H1 (cell line): ENCODE data around the gene IL27RA. TPM values are rescaled to one million over a fixed set of nuclear protein-coding genes. Genes with fewer than 3 reads are reported as not detected.
"Not testable (repeated sequence)": the region's sequence is repeated elsewhere in the genome, so short reads cannot be mapped to it uniquely, and the experiment has no call there.

ENCODE experiments used
- CTCF ChIA-PET: fragments of 300-600 bp; sonication (Branson Sonifier 250); formaldehyde crosslinking; loops from one replicate; lab custom pipeline; 2021; ENCODE audit not compliant: partially characterized antibody; lab: Charles Lee
- POLR2A ChIA-PET: fragments of 300-600 bp; sonication (Branson Sonifier 250); formaldehyde crosslinking; loops from one replicate; lab custom pipeline; 2021; ENCODE audit warnings: inconsistent platforms; ENCODE audit not compliant: partially characterized antibody; lab: Charles Lee
- DNase-seq, 2 experiments: peaks; one replicate each; pipeline versions ENCODE4 v3.0.0 to v3.0.0-alpha.2; 2010 to 2022; ENCODE audit warnings: low spot score in 2 of 2, low read depth in 1 of 2, mixed read lengths in 1 of 2
- FAIRE-seq: peaks from 2 replicates; lab custom pipeline; 2011; peaks lifted over from hg19 to GRCh38; lab: Jason Lieb, UNC
- H2AFZ ChIP-seq: 2 replicates; pipeline ENCODE4 v1.8.1; 2012; ENCODE audit warnings: low read length, inconsistent platforms
- H2AK5ac ChIP-seq: 2 replicates; pipeline ENCODE4 v1.6.1; 2013; ENCODE audit warnings: low read depth, low read length
- H2BK120ac ChIP-seq: replicated peaks from 2 replicates; pipeline ENCODE3; 2013; ENCODE audit warnings: low read depth, low read length, inconsistent platforms
- H2BK12ac ChIP-seq: 2 replicates; pipeline ENCODE4 v1.6.1; 2013; ENCODE audit warnings: low read depth, low read length
- H2BK15ac ChIP-seq: 2 replicates; pipeline ENCODE4 v1.6.1; 2013; ENCODE audit warnings: low read length
- H2BK20ac ChIP-seq: 2 replicates; pipeline ENCODE4 v1.6.1; 2013; ENCODE audit warnings: low read length
- H2BK5ac ChIP-seq: 2 replicates; pipeline ENCODE4 v1.6.1; 2013; ENCODE audit warnings: low read depth, low read length
- H3K14ac ChIP-seq: 2 replicates; pipeline ENCODE4 v1.6.1; 2013; ENCODE audit warnings: inconsistent platforms; ENCODE audit not compliant: insufficient read length
- H3K18ac ChIP-seq: 2 replicates; pipeline ENCODE4 v1.6.1; 2013; ENCODE audit warnings: low read length; ENCODE audit errors: extremely low read depth
- H3K23ac ChIP-seq: 2 replicates; pipeline ENCODE4 v1.6.1; 2013; ENCODE audit warnings: inconsistent platforms; ENCODE audit not compliant: insufficient read length
- H3K23me2 ChIP-seq: 2 replicates; pipeline ENCODE4 v1.6.1; 2013; ENCODE audit warnings: low read depth, low read length
- H3K27ac ChIP-seq: 2 replicates; pipeline ENCODE4 v1.6.1; 2011; ENCODE audit warnings: low read depth, low read length, inconsistent platforms
- H3K27me3 ChIP-seq, 4 experiments: replicated peaks in 1 of 4; 1 replicate in 1 of 4; 2 replicates in 3 of 4; pipeline versions ENCODE4 v1.6.1 to v1.8.1; 2011 to 2013; ENCODE audit warnings: low read length in 3 of 4, mild to moderate bottlenecking in 3 of 4, inconsistent platforms in 2 of 4, mixed read lengths in 2 of 4, moderate library complexity in 1 of 4; ENCODE audit not compliant: control insufficient read depth in 3 of 4, insufficient read depth in 3 of 4; ENCODE audit errors: extremely low read depth in 1 of 4
- H3K36me3 ChIP-seq, 4 experiments: 2 replicates each; pipeline versions ENCODE4 v1.6.1 to v1.8.1; 2011 to 2013; ENCODE audit warnings: mild to moderate bottlenecking in 4 of 4, low read length in 3 of 4, moderate library complexity in 2 of 4, control low read depth in 1 of 4, inconsistent platforms in 1 of 4; ENCODE audit not compliant: insufficient read depth in 4 of 4, control insufficient read depth in 2 of 4
- H3K4ac ChIP-seq: replicated peaks from 2 replicates; pipeline ENCODE3; 2013; ENCODE audit warnings: low read length, low read depth, mixed read lengths, inconsistent platforms; ENCODE audit not compliant: insufficient read length
- H3K4me1 ChIP-seq, 4 experiments: replicated peaks in 1 of 4; 1 replicate in 1 of 4; 2 replicates in 3 of 4; pipeline versions ENCODE4 v1.6.1 to v1.8.1; 2011 to 2013; ENCODE audit warnings: low read length in 3 of 4, inconsistent platforms in 2 of 4, mixed read lengths in 1 of 4; ENCODE audit not compliant: insufficient read depth in 4 of 4, control insufficient read depth in 3 of 4
- H3K4me2 ChIP-seq, 2 experiments: 2 replicates each; pipeline versions ENCODE4 v1.6.1 to v1.8.1; 2011 to 2013; ENCODE audit warnings: low read depth in 2 of 2, low read length in 2 of 2, control low read depth in 1 of 2, inconsistent platforms in 1 of 2, mild to moderate bottlenecking in 1 of 2; ENCODE audit not compliant: insufficient read depth in 1 of 2
- H3K4me3 ChIP-seq, 4 experiments: fragments of 200-600, 300-600 bp in 1 of 4; sonication (generic), shearing (Covaris generic), sonication (Bioruptor Twin) in 1 of 4; 2 replicates each; pipeline versions ENCODE4 v1.5.1 to v1.8.1; 2011 to 2016; ENCODE audit warnings: low read length in 4 of 4, low read depth in 3 of 4, control low read depth in 2 of 4, inconsistent platforms in 2 of 4, mild to moderate bottlenecking in 2 of 4, mixed read lengths in 1 of 4, moderate library complexity in 1 of 4; ENCODE audit not compliant: insufficient read depth in 2 of 4; ENCODE audit errors: extremely low read depth in 1 of 4
- H3K56ac ChIP-seq: replicated peaks from 2 replicates; pipeline ENCODE3; 2013; ENCODE audit warnings: low read depth, mild to moderate bottlenecking, mixed read lengths, low read length, inconsistent platforms; ENCODE audit not compliant: insufficient read length
- H3K79me1 ChIP-seq: 2 replicates; pipeline ENCODE4 v1.6.1; 2013; ENCODE audit warnings: low read depth, low read length, control low read depth
- H3K79me2 ChIP-seq, 2 experiments: 2 replicates each; pipeline versions ENCODE4 v1.6.1 to v1.8.1; 2012 to 2013; ENCODE audit warnings: low read length in 2 of 2, mild to moderate bottlenecking in 2 of 2, inconsistent platforms in 1 of 2; ENCODE audit not compliant: insufficient read depth in 2 of 2, control insufficient read depth in 1 of 2
- H3K9ac ChIP-seq, 4 experiments: replicated peaks in 1 of 4; 1 replicate in 1 of 4; 2 replicates in 3 of 4; pipeline versions ENCODE4 v1.6.1 to v1.8.1; 2011 to 2013; ENCODE audit warnings: low read depth in 3 of 4, low read length in 3 of 4, control low read depth in 2 of 4, mild to moderate bottlenecking in 2 of 4, moderate library complexity in 2 of 4, inconsistent platforms in 1 of 4; ENCODE audit errors: extremely low read depth in 1 of 4
- H3K9me3 ChIP-seq, 2 experiments: 2 replicates each; pipeline versions ENCODE4 v1.6.1 to v1.8.1; 2012 to 2013; ENCODE audit warnings: mild to moderate bottlenecking in 2 of 2, moderate library complexity in 2 of 2, control low read depth in 1 of 2, inconsistent platforms in 1 of 2, low read depth in 1 of 2, low read length in 1 of 2, mixed read lengths in 1 of 2; ENCODE audit not compliant: insufficient read depth in 2 of 2
- H4K20me1 ChIP-seq, 2 experiments: replicated peaks in 1 of 2; 2 replicates each; pipeline versions ENCODE3 to v1.8.1; 2011 to 2013; ENCODE audit warnings: inconsistent platforms in 2 of 2, low read length in 2 of 2, mild to moderate bottlenecking in 1 of 2; ENCODE audit not compliant: insufficient read depth in 2 of 2, control insufficient read depth in 1 of 2
- H4K5ac ChIP-seq: 2 replicates; pipeline ENCODE4 v1.6.1; 2013; ENCODE audit warnings: low read length, low read depth, mixed read lengths, inconsistent platforms; ENCODE audit not compliant: insufficient read length
- H4K8ac ChIP-seq: 2 replicates; pipeline ENCODE4 v1.8.0; 2013; ENCODE audit warnings: mild to moderate bottlenecking, moderate library complexity, low read length, inconsistent platforms; ENCODE audit not compliant: insufficient read depth; ENCODE audit errors: extremely low read depth
- H4K91ac ChIP-seq: replicated peaks from 2 replicates; pipeline ENCODE3; 2013; ENCODE audit warnings: low read length, mixed read lengths, inconsistent platforms; ENCODE audit not compliant: insufficient read length
- WGBS, 2 experiments: shearing (Covaris generic) in 1 of 2; methylation state at CpG; one replicate each; pipeline versions ENCODE4 v1.1.6 to v1.1.7; 2013 to 2015; ENCODE audit warnings: low lambda C conversion rate in 2 of 2, mixed read lengths in 2 of 2, inconsistent platforms in 1 of 2, low coverage in 1 of 2, missing lambda C conversion rate in 1 of 2; ENCODE audit not compliant: insufficient replicate concordance in 2 of 2, insufficient coverage in 1 of 2, insufficient read length in 1 of 2; ENCODE audit errors: extremely low coverage in 1 of 2, missing lambda C conversion rate in 1 of 2; 5-methylcytosine and 5-hydroxymethylcytosine counted together
- polyA plus RNA-seq, 7 experiments: library from polyadenylated mRNA; depleted of rRNA in 3 of 7; stranded (reverse) in 5 of 7; unstranded in 2 of 7; fragments of >200 nt in 5 of 7; fragments of 200-250 nt in 2 of 7; gene quantifications; 1 replicate in 5 of 7; 2 replicates in 1 of 7; 4 replicates in 1 of 7; pipeline versions ENCODE4 v1.2.1 to v1.2.3, GENCODE V29; 2011 to 2013; ENCODE audit warnings: missing spikeins in 2 of 7, mixed read lengths in 2 of 7
- total RNA-seq: library from RNA; stranded (reverse); fragmentation: NEBNext Ultra II Directional; extraction: Animal tissue kit (Norgen Biotek cat#: 25700); gene quantifications from 2 replicates; pipeline ENCODE4 v1.2.1, GENCODE V29; 2021

Gene IL27RA
- total and polyA plus RNA-seq, 2 of the 8 experiments (the other 6 are each of a cell fraction or from before 2014, with no cell fraction given) = 9.9 to 14.7 TPM

DNA sequence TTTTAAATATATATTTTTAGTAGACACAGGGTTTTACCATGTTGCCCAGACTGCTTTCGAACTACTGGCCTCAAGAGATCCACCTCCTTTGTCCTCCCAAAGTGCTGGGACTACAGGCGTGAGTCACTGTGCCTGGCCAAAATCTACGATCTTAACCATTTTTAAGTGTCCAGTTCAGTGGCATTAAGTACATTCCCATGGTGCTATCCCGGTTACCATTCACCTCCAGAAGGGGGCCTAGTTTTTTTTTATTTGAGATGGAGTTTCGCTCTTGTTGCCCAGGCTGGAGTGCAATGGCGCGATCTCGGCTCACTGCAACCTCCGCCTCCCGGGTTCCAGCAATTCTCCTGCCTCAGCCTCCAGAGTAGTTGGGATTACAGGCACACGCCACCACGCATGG is 3.6 kb downstream of the IL27RA start:
- peaks cover 0 to 12% (median 8%) of the 10 kb centered on the region in 4 experiments; a peak in 5 of 7 replicates for H3K27me3 ChIP-seq
- H3K36me3 ChIP-seq, H2AFZ ChIP-seq, FAIRE-seq, H3K9me3 ChIP-seq, H3K4me2 ChIP-seq, H3K4me3 ChIP-seq, H3K14ac ChIP-seq, H3K4ac ChIP-seq, H3K9ac ChIP-seq, H3K23ac ChIP-seq, H4K20me1 ChIP-seq, DNase-seq, H4K5ac ChIP-seq, H3K27ac ChIP-seq, H3K18ac ChIP-seq, H3K79me2 ChIP-seq, H2BK12ac ChIP-seq, H2BK20ac ChIP-seq, H4K91ac ChIP-seq, H2BK5ac ChIP-seq, H3K79me1 ChIP-seq, H4K8ac ChIP-seq, H3K56ac ChIP-seq, H3K23me2 ChIP-seq, H2AK5ac ChIP-seq, H2BK120ac ChIP-seq, H3K4me1 ChIP-seq, H2BK15ac ChIP-seq: not testable (repeated sequence)
- ChIA-PET POLR2A (interaction anchor here (0.7 to 1.1 kb wide), 4 partner anchors 14 to 99 kb away, joined by 3 to 6 read pairs (median 5); no protein-coding TSS in a partner anchor), CTCF (interaction anchor here (0.6 to 2.0 kb wide), 9 partner anchors 8 to 149 kb away, joined by 3 to 9 read pairs (median 3); no protein-coding TSS in a partner anchor)
- 94% methylated on average over 12 of the region's 12 CpGs; no CpG with 5 or more reads in 1 of the 2 experiments for WGBS, 2 experiments
